Muscle of leg (tissue), 16 donors: ENCODE data around the gene KIAA1671. TPM values are rescaled to one million over a fixed set of nuclear protein-coding genes. Genes with fewer than 3 reads are reported as not detected.
"Not testable (repeated sequence)": the region's sequence is repeated elsewhere in the genome, so short reads cannot be mapped to it uniquely, and the experiment has no call there.

Experiments
- DNase-seq: peaks from one replicate; pipeline ENCODE4 v3.0.0; 2013
- H3K27ac ChIP-seq: one replicate; pipeline ENCODE4 v1.5.1; 2013; ENCODE audit warnings: mild to moderate bottlenecking, low read length, control low read depth
- H3K27me3 ChIP-seq: one replicate; pipeline ENCODE4 v1.6.1; 2013; ENCODE audit warnings: low read length; ENCODE audit not compliant: control insufficient read depth, insufficient read depth
- H3K36me3 ChIP-seq: one replicate; pipeline ENCODE4 v1.6.1; 2013; ENCODE audit warnings: low read length; ENCODE audit not compliant: control insufficient read depth, insufficient read depth
- H3K4me1 ChIP-seq: one replicate; pipeline ENCODE4 v1.6.1; 2013; ENCODE audit warnings: low read length; ENCODE audit not compliant: control insufficient read depth, insufficient read depth
- H3K4me3 ChIP-seq: one replicate; pipeline ENCODE4 v1.5.1; 2013; ENCODE audit warnings: low read length, control low read depth
- H3K9me3 ChIP-seq: replicated peaks from 2 replicates; pipeline ENCODE4 v1.6.1; 2013; ENCODE audit warnings: low read depth, low read length; ENCODE audit not compliant: control insufficient read depth
- WGBS: methylation state at CpG from one replicate; pipeline ENCODE4 v1.1.5; 2013; ENCODE audit warnings: missing lambda C conversion rate; ENCODE audit not compliant: insufficient coverage; 5-methylcytosine and 5-hydroxymethylcytosine counted together
- long read RNA-seq, 11 donors: transcript quantifications; one replicate each; lab custom pipeline, GENCODE V29; 2026
- polyA plus RNA-seq, 8 donors: library from polyadenylated mRNA; unstranded; fragments of 120-200 nt; gene quantifications; one replicate each; pipeline versions ENCODE4 v1.2.1 to v1.2.3, GENCODE V29; 2013; ENCODE audit warnings: inconsistent platforms in 1 of 8, low replicate concordance in 1 of 8; ENCODE audit not compliant: insufficient read length in 8 of 8, insufficient read depth in 1 of 8
- total RNA-seq: library from RNA; stranded (reverse); fragments of 120-200 nt; gene quantifications from one replicate; pipeline ENCODE4 v1.2.4, GENCODE V29; 2013

The KIAA1671 gene
- 10.8 TPM for total RNA-seq
- polyA plus RNA-seq: 10 to 100 TPM; 20.4 to 34.5 (median 26.6) TPM
- long read RNA-seq, donor 1, full-length matches to known transcripts: 2 of 2 reads
- long read RNA-seq, donor 1, partial matches to known transcripts: 0 of 2 reads
- long read RNA-seq, donor 1, other reads (novel, unspliced or antisense): 0 of 2 reads
- long read RNA-seq, donor 2: 0 reads
- long read RNA-seq, donor 3, full-length matches to known transcripts: 13 of 42 reads
- long read RNA-seq, donor 3, partial matches to known transcripts: 18 of 42 reads
- long read RNA-seq, donor 3, other reads (novel, unspliced or antisense): 11 of 42 reads
- long read RNA-seq, donor 4, full-length matches to known transcripts: 6 of 6 reads
- long read RNA-seq, donor 4, partial matches to known transcripts: 0 of 6 reads
- long read RNA-seq, donor 4, other reads (novel, unspliced or antisense): 0 of 6 reads
- long read RNA-seq, donor 5, full-length matches to known transcripts: 9 of 27 reads
- long read RNA-seq, donor 5, partial matches to known transcripts: 12 of 27 reads
- long read RNA-seq, donor 5, other reads (novel, unspliced or antisense): 6 of 27 reads
- long read RNA-seq, donor 6, full-length matches to known transcripts: 2 of 7 reads
- long read RNA-seq, donor 6, partial matches to known transcripts: 0 of 7 reads
- long read RNA-seq, donor 6, other reads (novel, unspliced or antisense): 5 of 7 reads
- long read RNA-seq, donor 7, full-length matches to known transcripts: 5 of 5 reads
- long read RNA-seq, donor 7, partial matches to known transcripts: 0 of 5 reads
- long read RNA-seq, donor 7, other reads (novel, unspliced or antisense): 0 of 5 reads
- long read RNA-seq, donor 8, full-length matches to known transcripts: 1 of 7 reads
- long read RNA-seq, donor 8, partial matches to known transcripts: 6 of 7 reads
- long read RNA-seq, donor 8, other reads (novel, unspliced or antisense): 0 of 7 reads
- long read RNA-seq, donor 9, full-length matches to known transcripts: 4 of 4 reads
- long read RNA-seq, donor 9, partial matches to known transcripts: 0 of 4 reads
- long read RNA-seq, donor 9, other reads (novel, unspliced or antisense): 0 of 4 reads
- long read RNA-seq, donor 10, full-length matches to known transcripts: 4 of 52 reads
- long read RNA-seq, donor 10, partial matches to known transcripts: 48 of 52 reads
- long read RNA-seq, donor 10, other reads (novel, unspliced or antisense): 0 of 52 reads
- long read RNA-seq, donor 11, full-length matches to known transcripts: 4 of 10 reads
- long read RNA-seq, donor 11, partial matches to known transcripts: 6 of 10 reads
- long read RNA-seq, donor 11, other reads (novel, unspliced or antisense): 0 of 10 reads

GRCh38 chr22:24951942-24952836 lies at the start of gene KIAA1671:
TSS of gene KIAA1671 (plus strand) at chr22:24952716. CDS start at chr22:25028000, 75,284 bp downstream.
- Histone ChIP-seq H3K27me3 (peaks cover 22% of the 10 kb centered on the region), H3K27ac (peak within 1 kb of the TSS; percentile 47), H3K4me1 (peaks cover 9% of the 10 kb centered on the region), H3K36me3 (no peaks in the 10 kb centered on the region), H3K4me3 (peak within 1 kb of the TSS; percentile 71), H3K9me3 (no peaks in the 10 kb centered on the region)
- WGBS: under 1% methylated on average over 70 of the region's 71 CpGs
- DNase-seq: peak; percentile 86

GRCh38 chr22:24905909-24906308 lies 46.6 kb upstream of the KIAA1671 start:
- Histone ChIP-seq H3K36me3 (no peaks in the 10 kb centered on the region), H3K4me3 (no peak overlapping the region), H3K9me3 (peaks cover 4% of the 10 kb centered on the region), H3K4me1 (no peaks in the 10 kb centered on the region), H3K27ac (no peak overlapping the region), H3K27me3 (no peaks in the 10 kb centered on the region)
- DNase-seq: no peak
- WGBS: no CpG with 5 or more reads among the region's 1 CpG

GRCh38 chr22:24907101-24907500 lies 45.4 kb upstream of the KIAA1671 start:
- not testable (repeated sequence) for H3K27me3 ChIP-seq, DNase-seq
- no CpG with 5 or more reads among the region's 3 CpGs for WGBS

GRCh38 chr22:24920029-24920428 lies 32.5 kb upstream of the KIAA1671 start:
- Histone ChIP-seq H3K4me1 (no peaks in the 10 kb centered on the region), H3K27ac (no peak overlapping the region), H3K9me3 (no peaks in the 10 kb centered on the region), H3K27me3 (peaks cover 5% of the 10 kb centered on the region), H3K4me3 (no peak overlapping the region), H3K36me3 (no peaks in the 10 kb centered on the region)
- 78% methylated on average over 3 of the region's 4 CpGs for WGBS
- DNase-seq: no peak

More at GRCh38 chr22:24907101-24907500, 45.4 kb upstream of the KIAA1671 start:
- H3K9me3 ChIP-seq, H3K4me1 ChIP-seq, H3K36me3 ChIP-seq, H3K4me3 ChIP-seq, H3K27ac ChIP-seq: not testable (repeated sequence)

GRCh38 chr22:24925586-24926427 lies 26.7 kb upstream of the KIAA1671 start:
- WGBS: 55% methylated on average over 7 of the region's 17 CpGs
- Histone ChIP-seq H3K4me3 (no peak overlapping the region), H3K9me3 (peaks cover 3% of the 10 kb centered on the region), H3K36me3 (no peaks in the 10 kb centered on the region), H3K27ac (peak overlapping the region; percentile 31), H3K27me3 (peaks cover 5% of the 10 kb centered on the region), H3K4me1 (no peaks in the 10 kb centered on the region)
- no peak for DNase-seq

- Histone ChIP-seq H3K36me3 (no peaks in the 10 kb centered on the region), H3K9me3 (peaks cover 3% of the 10 kb centered on the region), H3K4me1 (no peaks in the 10 kb centered on the region), H3K27ac (peak overlapping the region; percentile 31), H3K27me3 (peaks cover 5% of the 10 kb centered on the region), H3K4me3 (no peak overlapping the region)
- peak; percentile 12 for DNase-seq
- no CpG with 5 or more reads among the region's 3 CpGs for WGBS
Measured at GRCh38 chr22:24926428-24926725, 26.1 kb upstream of the KIAA1671 start.

- Histone ChIP-seq H3K36me3 (no peaks in the 10 kb centered on the region), H3K4me1 (no peaks in the 10 kb centered on the region), H3K9me3 (peaks cover 3% of the 10 kb centered on the region), H3K27me3 (peaks cover 5% of the 10 kb centered on the region), H3K27ac (no peak overlapping the region), H3K4me3 (no peak overlapping the region)
- no CpG with 5 or more reads among the region's 1 CpG for WGBS
- DNase-seq: no peak
Measured at GRCh38 chr22:24926849-24927579, 25.5 kb upstream of the KIAA1671 start.

GRCh38 chr22:24928322-24928721 lies 24.2 kb upstream of the KIAA1671 start:
- DNase-seq: no peak
- 73% methylated on average over 7 of the region's 7 CpGs for WGBS
- peaks cover 5% of the 10 kb centered on the region for H3K27me3 ChIP-seq
- H3K27ac ChIP-seq: no peak overlapping the region
- H3K4me1 ChIP-seq: no peaks in the 10 kb centered on the region
- peaks cover 3% of the 10 kb centered on the region for H3K9me3 ChIP-seq
- H3K36me3 ChIP-seq: no peaks in the 10 kb centered on the region
- H3K4me3 ChIP-seq: no peak overlapping the region
